ENCODE data around the gene TRPV6.

TRPV6 gene

GRCh38 chr7:142851919-142852318 is 33.6 kb downstream of the TRPV6 start:
- peaks cover 7% of the 10 kb centered on the region for H3K27me3 ChIP-seq (ENCODE audit: insufficient read depth, low read depth, severe bottlenecking)

GRCh38 chr7:142851269-142851668 is 34.3 kb downstream of the TRPV6 start:
- Histone ChIP-seq H3K4me3 (ENCODE audit: low read depth, low read length) (no peak overlapping the region), H3K27me3 (ENCODE audit: insufficient read depth, low read depth, severe bottlenecking) (peaks cover 7% of the 10 kb centered on the region), H3K27ac (no peak overlapping the region), H3K9me3 (ENCODE audit: severe bottlenecking) (no peaks in the 10 kb centered on the region), H3K36me3 (no peaks in the 10 kb centered on the region)
- DNase-seq: no peak
- no peak for TF ChIP-seq CTCF (IDR thresholded peaks at IDR 0.05; ENCODE audit: low read depth, low read length)

More at GRCh38 chr7:142851919-142852318, 33.6 kb downstream of the TRPV6 start:
- no peaks in the 10 kb centered on the region for H3K36me3 ChIP-seq
- H3K9me3 ChIP-seq (ENCODE audit: severe bottlenecking): no peaks in the 10 kb centered on the region
- H3K4me3 ChIP-seq (ENCODE audit: low read depth, low read length): no peak overlapping the region
- no peak overlapping the region for H3K27ac ChIP-seq
- TF ChIP-seq CTCF (IDR thresholded peaks at IDR 0.05; ENCODE audit: low read depth, low read length): no peak
- no peak for DNase-seq

DNA sequence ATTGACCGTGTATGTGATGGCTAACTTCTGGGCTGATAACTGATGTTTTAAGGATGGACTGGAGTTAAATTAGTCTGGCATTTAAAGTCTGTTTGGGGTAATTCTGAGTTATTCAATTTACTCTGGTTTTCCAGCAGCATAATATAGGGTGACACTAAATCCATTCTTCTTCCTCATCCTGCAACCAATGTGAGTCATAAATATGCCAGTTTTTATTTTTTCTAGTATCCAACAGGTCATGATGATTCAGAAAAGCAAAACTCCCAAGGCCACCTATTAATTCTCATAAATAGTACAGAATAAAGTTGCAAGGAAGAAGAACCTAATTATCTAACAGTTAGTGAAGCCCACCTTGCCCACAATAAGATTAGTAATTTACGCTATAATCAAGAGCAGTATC is 38.2 kb downstream of the TRPV6 start:
- Histone ChIP-seq H3K4me3 (ENCODE audit: low read depth, low read length) (no peak overlapping the region), H3K36me3 (no peaks in the 10 kb centered on the region), H3K27ac (no peak overlapping the region), H3K27me3 (ENCODE audit: insufficient read depth, low read depth, severe bottlenecking) (no peaks in the 10 kb centered on the region), H3K9me3 (ENCODE audit: severe bottlenecking) (no peaks in the 10 kb centered on the region)
- no peak for TF ChIP-seq CTCF (IDR thresholded peaks at IDR 0.05; ENCODE audit: low read depth, low read length)
- no peak for DNase-seq

GRCh38 chr7:142842251-142842766 is 43.2 kb downstream of the TRPV6 start:
- no peak overlapping the region for H3K27ac ChIP-seq
- no peak overlapping the region for H3K4me3 ChIP-seq (ENCODE audit: low read depth, low read length)
- no peak for DNase-seq
- no peaks in the 10 kb centered on the region for H3K27me3 ChIP-seq (ENCODE audit: insufficient read depth, low read depth, severe bottlenecking)
- no peaks in the 10 kb centered on the region for H3K36me3 ChIP-seq
- no peak for TF ChIP-seq CTCF (IDR thresholded peaks at IDR 0.05; ENCODE audit: low read depth, low read length)
- H3K9me3 ChIP-seq (ENCODE audit: severe bottlenecking): peaks cover 2% of the 10 kb centered on the region

GRCh38 chr7:142838461-142839213 is 46.9 kb downstream of the TRPV6 start:
- no peak for DNase-seq
- Histone ChIP-seq H3K36me3 (no peaks in the 10 kb centered on the region), H3K27ac (no peak overlapping the region)

More at GRCh38 chr7:142838461-142839213, 46.9 kb downstream of the TRPV6 start:
- Histone ChIP-seq H3K4me3 (ENCODE audit: low read depth, low read length) (no peak overlapping the region), H3K9me3 (ENCODE audit: severe bottlenecking) (peaks cover 2% of the 10 kb centered on the region), H3K27me3 (ENCODE audit: insufficient read depth, low read depth, severe bottlenecking) (no peaks in the 10 kb centered on the region)
- TF ChIP-seq CTCF (IDR thresholded peaks at IDR 0.05; ENCODE audit: low read depth, low read length): no peak
